ENCODE results near the gene MBD3L1.

The MBD3L1 gene

GRCh38 chr19:8831373-8831772 lies 804 bp upstream of the MBD3L1 start:
- no peak for TF ChIP-seq POLR2AphosphoS5 (IDR thresholded peaks at IDR 0.05; ENCODE audit: low read depth, low read length)

DNA sequence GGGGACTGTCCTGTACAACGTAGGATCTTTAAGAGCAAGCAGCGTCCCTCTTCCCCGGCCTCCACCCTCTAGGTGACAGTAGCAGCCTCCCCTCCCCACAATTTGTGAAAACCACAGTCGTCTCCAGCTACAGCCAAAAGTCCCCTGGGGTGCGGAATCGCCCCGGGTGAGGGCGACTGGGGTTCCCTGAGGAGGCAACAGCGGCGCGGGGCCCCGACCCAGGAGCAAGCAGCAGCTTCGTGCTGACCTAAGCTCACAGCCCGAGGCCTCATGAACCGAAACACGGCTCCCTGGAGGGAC lies 395 bp upstream of the MBD3L1 start:
- TF ChIP-seq SIN3A (IDR thresholded peaks at IDR 0.05; ENCODE audit: borderline replicate concordance, insufficient read depth, low read length) = no peak
- TF ChIP-seq POLR2AphosphoS5 (IDR thresholded peaks at IDR 0.05; ENCODE audit: low read depth, low read length) = no peak
- TF ChIP-seq, protein P1, sequence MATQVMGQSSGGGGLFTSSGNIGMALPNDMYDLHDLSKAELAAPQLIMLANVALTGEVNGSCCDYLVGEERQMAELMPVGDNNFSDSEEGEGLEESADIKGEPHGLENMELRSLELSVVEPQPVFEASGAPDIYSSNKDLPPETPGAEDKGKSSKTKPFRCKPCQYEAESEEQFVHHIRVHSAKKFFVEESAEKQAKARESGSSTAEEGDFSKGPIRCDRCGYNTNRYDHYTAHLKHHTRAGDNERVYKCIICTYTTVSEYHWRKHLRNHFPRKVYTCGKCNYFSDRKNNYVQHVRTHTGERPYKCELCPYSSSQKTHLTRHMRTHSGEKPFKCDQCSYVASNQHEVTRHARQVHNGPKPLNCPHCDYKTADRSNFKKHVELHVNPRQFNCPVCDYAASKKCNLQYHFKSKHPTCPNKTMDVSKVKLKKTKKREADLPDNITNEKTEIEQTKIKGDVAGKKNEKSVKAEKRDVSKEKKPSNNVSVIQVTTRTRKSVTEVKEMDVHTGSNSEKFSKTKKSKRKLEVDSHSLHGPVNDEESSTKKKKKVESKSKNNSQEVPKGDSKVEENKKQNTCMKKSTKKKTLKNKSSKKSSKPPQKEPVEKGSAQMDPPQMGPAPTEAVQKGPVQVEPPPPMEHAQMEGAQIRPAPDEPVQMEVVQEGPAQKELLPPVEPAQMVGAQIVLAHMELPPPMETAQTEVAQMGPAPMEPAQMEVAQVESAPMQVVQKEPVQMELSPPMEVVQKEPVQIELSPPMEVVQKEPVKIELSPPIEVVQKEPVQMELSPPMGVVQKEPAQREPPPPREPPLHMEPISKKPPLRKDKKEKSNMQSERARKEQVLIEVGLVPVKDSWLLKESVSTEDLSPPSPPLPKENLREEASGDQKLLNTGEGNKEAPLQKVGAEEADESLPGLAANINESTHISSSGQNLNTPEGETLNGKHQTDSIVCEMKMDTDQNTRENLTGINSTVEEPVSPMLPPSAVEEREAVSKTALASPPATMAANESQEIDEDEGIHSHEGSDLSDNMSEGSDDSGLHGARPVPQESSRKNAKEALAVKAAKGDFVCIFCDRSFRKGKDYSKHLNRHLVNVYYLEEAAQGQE (IDR thresholded peaks at IDR 0.05; ENCODE audit: insufficient read depth in 1 of 2, low read depth in 2 of 2, low read length in 2 of 2) = no peak
- TF ChIP-seq FOXP2 (optimal IDR thresholded peaks at IDR 0.05; ENCODE audit: borderline replicate concordance, extremely low read depth, extremely low read length, insufficient read depth) = no peak
- no peak for TF ChIP-seq TAF1 (IDR thresholded peaks at IDR 0.05; ENCODE audit: borderline replicate concordance, insufficient read depth, low read length)

DNA sequence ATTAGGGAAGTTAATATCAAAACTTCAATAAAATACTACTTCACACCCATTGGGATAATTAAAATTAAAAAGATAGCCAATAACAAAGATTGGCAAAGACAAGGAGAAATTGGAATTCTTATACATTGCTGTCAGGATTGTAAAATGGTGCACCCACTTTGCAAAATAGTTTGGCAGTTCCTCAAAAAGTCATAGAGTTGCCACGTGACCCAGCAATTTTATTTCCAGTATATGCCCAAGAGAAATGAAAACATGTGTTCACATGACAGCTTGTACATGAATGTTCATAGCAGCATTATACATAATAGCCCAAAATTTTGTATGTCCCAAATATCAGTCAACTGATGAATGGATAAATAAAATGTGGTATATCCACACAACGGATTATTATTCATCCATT lies 3.3 kb downstream of the MBD3L1 start:
- TF ChIP-seq TAF1 (IDR thresholded peaks at IDR 0.05; ENCODE audit: borderline replicate concordance, insufficient read depth, low read length) (no peak), SIN3A (IDR thresholded peaks at IDR 0.05; ENCODE audit: borderline replicate concordance, insufficient read depth, low read length) (no peak), POLR2AphosphoS5 (IDR thresholded peaks at IDR 0.05; ENCODE audit: low read depth, low read length) (no peak), FOXP2 (optimal IDR thresholded peaks at IDR 0.05; ENCODE audit: borderline replicate concordance, extremely low read depth, extremely low read length, insufficient read depth) (no peak)
- TF ChIP-seq, protein P1 (IDR thresholded peaks at IDR 0.05; ENCODE audit: insufficient read depth in 1 of 2, low read depth in 2 of 2, low read length in 2 of 2) = no peak

GRCh38 chr19:8835877-8836276 lies 3.7 kb downstream of the MBD3L1 start:
- TF ChIP-seq SIN3A (IDR thresholded peaks at IDR 0.05; ENCODE audit: borderline replicate concordance, insufficient read depth, low read length) (no peak), TAF1 (IDR thresholded peaks at IDR 0.05; ENCODE audit: borderline replicate concordance, insufficient read depth, low read length) (no peak), POLR2AphosphoS5 (IDR thresholded peaks at IDR 0.05; ENCODE audit: low read depth, low read length) (no peak), FOXP2 (optimal IDR thresholded peaks at IDR 0.05; ENCODE audit: borderline replicate concordance, extremely low read depth, extremely low read length, insufficient read depth) (no peak)
- TF ChIP-seq, protein P1 (IDR thresholded peaks at IDR 0.05; ENCODE audit: insufficient read depth in 1 of 2, low read depth in 2 of 2, low read length in 2 of 2) = no peak

- TF ChIP-seq, protein P1 (IDR thresholded peaks at IDR 0.05; ENCODE audit: insufficient read depth in 1 of 2, low read depth in 2 of 2, low read length in 2 of 2) = no peak
- TF ChIP-seq POLR2AphosphoS5 (IDR thresholded peaks at IDR 0.05; ENCODE audit: low read depth, low read length) = no peak
- no peak for TF ChIP-seq FOXP2 (optimal IDR thresholded peaks at IDR 0.05; ENCODE audit: borderline replicate concordance, extremely low read depth, extremely low read length, insufficient read depth)
- no peak for TF ChIP-seq SIN3A (IDR thresholded peaks at IDR 0.05; ENCODE audit: borderline replicate concordance, insufficient read depth, low read length)
- no peak for TF ChIP-seq TAF1 (IDR thresholded peaks at IDR 0.05; ENCODE audit: borderline replicate concordance, insufficient read depth, low read length)
These were observed 8.5 kb downstream of the MBD3L1 start for GRCh38 chr19:8840708-8841107.
